Effector memory CD8-positive, alpha-beta T cell (primary cell): Measurements from ENCODE around the gene KIAA1143.

Experiments
- ATAC-seq: fragments of 150-1000 bp; cut with Tn5 transposase; replicated peaks from 2 replicates; pipeline ENCODE4 v1.10.0; 2021; ENCODE audit warnings: mild to moderate bottlenecking, moderate library complexity
- DNase-seq, 3 experiments: peaks; one replicate each; pipeline ENCODE4 v3.0.0; 2021
- H3K27ac Mint-ChIP-seq, 2 donors: one replicate each; pipeline ENCODE4 v1.8.0; 2022; ENCODE audit warnings: mild to moderate bottlenecking in 2 of 2, mixed read lengths in 2 of 2, moderate library complexity in 2 of 2
- H3K27me3 Mint-ChIP-seq, 2 donors: one replicate each; pipeline ENCODE4 v1.8.0; 2022; ENCODE audit warnings: mixed read lengths in 2 of 2
- H3K36me3 Mint-ChIP-seq: one replicate; pipeline ENCODE4 v1.8.0; 2022; ENCODE audit warnings: mild to moderate bottlenecking, moderate library complexity, mixed read lengths; ENCODE audit not compliant: insufficient read depth
- H3K4me1 Mint-ChIP-seq, 2 donors: one replicate each; pipeline ENCODE4 v1.8.0; 2022; ENCODE audit warnings: low read depth in 2 of 2, mixed read lengths in 2 of 2
- H3K4me3 Mint-ChIP-seq, 2 donors: one replicate each; pipeline ENCODE4 v1.8.0; 2022; ENCODE audit warnings: mild to moderate bottlenecking in 2 of 2, mixed read lengths in 2 of 2, moderate library complexity in 2 of 2
- H3K9me3 Mint-ChIP-seq, 2 donors: one replicate each; pipeline ENCODE4 v1.8.0; 2022; ENCODE audit warnings: mixed read lengths in 2 of 2

Gene KIAA1143

DNA sequence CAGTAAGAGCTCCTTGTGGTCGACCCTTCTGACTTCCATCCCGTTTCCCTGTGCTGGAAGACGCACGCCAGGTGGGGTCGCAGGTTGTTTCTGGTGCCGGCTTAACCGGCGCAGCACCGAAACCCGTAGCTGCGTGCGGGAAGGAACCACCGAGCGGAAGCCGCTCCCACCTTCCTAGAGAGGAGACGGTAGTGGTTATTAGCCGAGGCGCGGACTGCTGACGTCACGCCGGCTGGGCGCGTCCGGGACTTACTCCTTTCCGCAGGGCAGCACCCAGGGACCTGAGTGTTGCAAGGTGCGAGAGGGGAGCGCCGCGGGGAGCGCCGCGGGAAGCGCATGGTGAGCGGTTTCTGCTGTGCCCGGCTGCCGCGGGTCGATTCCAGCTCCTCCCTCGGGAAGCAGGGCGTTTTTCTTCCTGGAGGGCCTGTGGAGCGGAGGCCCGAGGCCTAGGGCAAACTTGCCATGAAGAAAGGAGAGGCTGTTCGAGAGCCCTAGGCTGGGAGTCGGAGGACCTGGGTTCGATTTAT lies 32.0 kb downstream of the KIAA1143 start, which contains the start of gene ZNF501:
TSS of gene ZNF501 (plus strand) at position 252 of the 527 bp plus-strand sequence. CDS start 4,787 bp downstream, outside the sequence.
- H3K4me1 Mint-ChIP-seq = peaks cover 15% of the 10 kb centered on the region in 2 donors
- H3K36me3 Mint-ChIP-seq = peaks cover 10% of the 10 kb centered on the region

DNA sequence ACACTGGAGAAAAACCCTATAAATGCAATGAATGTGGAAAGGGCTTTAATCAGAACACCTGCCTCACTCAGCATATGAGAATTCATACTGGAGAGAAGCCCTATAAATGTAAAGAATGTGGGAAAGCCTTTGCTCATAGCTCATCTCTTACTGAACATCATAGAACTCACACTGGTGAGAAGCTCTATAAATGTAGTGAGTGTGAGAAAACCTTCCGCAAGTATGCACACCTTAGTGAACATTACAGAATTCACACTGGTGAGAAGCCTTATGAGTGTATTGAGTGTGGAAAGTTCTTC lies 39.4 kb downstream of the KIAA1143 start:
- Mint-ChIP-seq H3K9me3 (peaks cover 19 to 24% of the 10 kb centered on the region in 2 donors), H3K4me3 (no peak overlapping the region), H3K4me1 (no peaks in the 10 kb centered on the region), H3K27ac (no peak overlapping the region), H3K36me3 (no peaks in the 10 kb centered on the region), H3K27me3 (no peaks in the 10 kb centered on the region)
- ATAC-seq (no peak), DNase-seq (no peak)

More for the DNA sequence above, 32.0 kb downstream of the KIAA1143 start, which contains the start of gene ZNF501:
- peak; percentile 76 to 82 (median 81) for DNase-seq
- H3K9me3 Mint-ChIP-seq = peaks cover 8 to 34% of the 10 kb centered on the region in 2 donors
- peak within 1 kb of the TSS; percentile 99 to 100 for H3K4me3 Mint-ChIP-seq
- peak within 1 kb of the TSS; percentile 97 to 98 for H3K27ac Mint-ChIP-seq
- no peaks in the 10 kb centered on the region for H3K27me3 Mint-ChIP-seq
- peak; percentile 99 for ATAC-seq

DNA sequence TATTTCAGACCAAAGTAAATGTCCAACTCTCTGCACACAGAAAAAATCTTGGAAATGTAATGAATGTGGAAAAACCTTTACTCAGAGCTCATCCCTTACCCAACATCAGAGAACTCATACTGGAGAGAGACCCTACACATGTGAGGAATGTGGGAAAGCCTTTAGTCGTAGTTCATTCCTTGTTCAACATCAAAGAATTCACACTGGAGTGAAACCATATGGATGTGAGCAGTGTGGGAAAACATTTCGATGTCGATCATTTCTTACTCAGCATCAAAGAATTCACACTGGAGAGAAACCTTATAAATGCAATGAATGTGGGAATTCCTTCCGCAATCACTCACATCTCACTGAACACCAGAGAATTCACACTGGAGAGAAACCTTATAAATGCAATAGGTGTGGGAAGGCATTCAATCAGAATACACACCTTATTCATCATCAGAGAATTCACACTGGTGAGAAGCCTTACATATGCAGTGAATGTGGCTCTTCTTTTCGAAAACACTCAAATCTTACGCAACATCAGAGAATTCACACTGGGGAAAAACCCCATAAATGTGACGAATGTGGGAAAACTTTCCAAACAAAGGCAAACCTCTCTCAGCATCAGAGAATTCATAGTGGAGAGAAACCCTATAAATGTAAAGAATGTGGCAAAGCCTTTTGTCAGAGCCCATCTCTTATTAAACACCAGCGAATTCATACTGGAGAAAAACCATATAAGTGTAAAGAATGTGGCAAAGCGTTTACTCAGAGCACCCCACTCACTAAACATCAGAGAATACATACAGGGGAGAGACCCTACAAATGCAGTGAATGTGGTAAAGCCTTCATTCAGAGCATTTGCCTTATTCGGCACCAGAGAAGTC lies 40.0 kb downstream of the KIAA1143 start:
- ATAC-seq = no peak
- DNase-seq = no peak
- H3K27me3 Mint-ChIP-seq = no peaks in the 10 kb centered on the region
- no peaks in the 10 kb centered on the region for H3K36me3 Mint-ChIP-seq
- H3K4me3 Mint-ChIP-seq = no peak overlapping the region
- H3K9me3 Mint-ChIP-seq = peaks cover 19 to 24% of the 10 kb centered on the region in 2 donors
- H3K27ac Mint-ChIP-seq = no peak overlapping the region
- H3K4me1 Mint-ChIP-seq = no peaks in the 10 kb centered on the region

DNA sequence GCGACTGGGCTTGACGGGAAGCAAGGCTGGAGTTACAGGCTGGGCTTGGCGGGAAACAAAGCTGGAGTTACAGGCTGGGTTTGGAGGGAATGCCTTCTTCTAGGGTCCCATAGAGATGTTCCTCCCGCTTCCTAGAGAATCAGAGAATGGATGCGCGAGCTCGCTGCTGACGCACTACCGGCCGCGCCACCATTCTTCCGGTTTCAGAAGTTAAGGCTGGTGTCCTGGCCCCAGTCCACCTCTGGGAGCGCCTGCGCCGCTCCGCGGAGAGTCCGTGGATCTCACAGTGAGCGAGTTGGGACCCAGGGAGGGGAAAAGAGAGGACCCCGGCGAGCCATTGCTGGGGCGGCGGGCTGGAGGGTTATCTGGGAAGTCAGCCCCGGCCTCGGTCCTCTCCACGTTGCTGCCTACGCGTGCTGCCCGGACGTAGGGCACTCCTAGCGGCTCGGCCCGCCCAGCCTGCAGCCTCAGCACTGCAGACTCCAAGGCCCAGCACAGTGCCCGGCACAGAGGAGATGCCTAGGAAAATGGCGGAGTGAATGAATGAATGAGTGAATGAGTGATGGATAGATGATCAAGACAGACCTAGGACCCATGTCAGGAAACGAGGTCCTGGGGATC lies 48.9 kb downstream of the KIAA1143 start, which contains the start of gene ZNF502:
TSS of gene ZNF502 (plus strand) at position 206 of the 621 bp plus-strand sequence. CDS start 7,602 bp downstream, outside the sequence.
- H3K36me3 Mint-ChIP-seq = peaks cover 7% of the 10 kb centered on the region
- peak; percentile 25 to 45 (median 45) for DNase-seq
- H3K4me1 Mint-ChIP-seq = peaks cover 0 to 12% of the 10 kb centered on the region in 2 donors
- ATAC-seq = peak; percentile 97
- peaks cover 20 to 31% of the 10 kb centered on the region in 2 donors for H3K27me3 Mint-ChIP-seq
- peak within 1 kb of the TSS; percentile 88 to 99 for H3K4me3 Mint-ChIP-seq
- H3K9me3 Mint-ChIP-seq = peaks cover 3 to 17% of the 10 kb centered on the region in 2 donors
- H3K27ac Mint-ChIP-seq = peak within 1 kb of the TSS; percentile 58 to 96
